OCI-LY1 (cell line): Measurements from ENCODE around the gene UROC1.

Source experiments
- H2AFZ ChIP-seq: fragments of 200-600 bp; sonication (generic), shearing (Covaris generic); 2 replicates; pipeline ENCODE4 v1.6.0; 2014; ENCODE audit warnings: antibody characterized with exemption, mild to moderate bottlenecking, low read length
- H3F3A ChIP-seq: fragments of 200-600 bp; sonication (generic), shearing (Covaris generic); 2 replicates; pipeline ENCODE4 v1.6.0; 2014; ENCODE audit warnings: mild to moderate bottlenecking, antibody characterized with exemption, low read length, moderate library complexity; ENCODE audit not compliant: insufficient read depth
- H3K27ac ChIP-seq: fragments of 200-600 bp; sonication (generic); 2 replicates; pipeline ENCODE4 v1.5.1; 2014; ENCODE audit warnings: low read length, mixed run types, mild to moderate bottlenecking, low read depth; ENCODE audit not compliant: poor library complexity, severe bottlenecking
- H3K27me3 ChIP-seq: fragments of 200-600 bp; sonication (generic); 2 replicates; pipeline ENCODE4 v1.6.0; 2014; ENCODE audit warnings: antibody characterized with exemption, mild to moderate bottlenecking, low read length, moderate library complexity; ENCODE audit not compliant: insufficient read depth
- H3K36me3 ChIP-seq: fragments of 200-600 bp; sonication (generic); 2 replicates; pipeline ENCODE4 v1.6.1; 2014; ENCODE audit warnings: mild to moderate bottlenecking, antibody characterized with exemption, low read length, moderate library complexity, mixed read lengths; ENCODE audit not compliant: insufficient read depth
- H3K4me1 ChIP-seq: fragments of 200-600 bp; sonication (generic); 2 replicates; pipeline ENCODE4 v1.5.1; 2014; ENCODE audit warnings: mild to moderate bottlenecking, low read length, moderate library complexity; ENCODE audit not compliant: insufficient read depth, severe bottlenecking
- H3K4me2 ChIP-seq: fragments of 200-600 bp; sonication (generic), shearing (Covaris generic); 2 replicates; pipeline ENCODE4 v1.6.1; 2014; ENCODE audit warnings: low read length
- H3K4me3 ChIP-seq: fragments of 200-600 bp; sonication (generic); 2 replicates; pipeline ENCODE4 v1.5.1; 2014; ENCODE audit warnings: low read length, low read depth, mild to moderate bottlenecking, mixed read lengths; ENCODE audit not compliant: poor library complexity, severe bottlenecking
- H3K79me2 ChIP-seq: fragments of 200-600 bp; shearing (Covaris generic); 2 replicates; pipeline ENCODE4 v1.6.1; 2016; ENCODE audit warnings: mixed run types, low read length, mixed read lengths; ENCODE audit not compliant: insufficient read depth
- H3K9ac ChIP-seq: fragments of 200-600 bp; sonication (generic), shearing (Covaris generic); 2 replicates; pipeline ENCODE4 v1.6.1; 2014; ENCODE audit warnings: mild to moderate bottlenecking, low read length, mixed read lengths
- H3K9me2 ChIP-seq: fragments of 200-600 bp; sonication (generic), shearing (Covaris generic); 2 replicates; pipeline ENCODE4 v1.6.1; 2014; ENCODE audit warnings: low read depth, mild to moderate bottlenecking, low read length, mixed read lengths
- H3K9me3 ChIP-seq: fragments of 200-600 bp; shearing (Covaris generic); 2 replicates; pipeline ENCODE4 v1.6.1; 2014; ENCODE audit warnings: low read length, mixed read lengths
- H4K20me1 ChIP-seq: fragments of 200-600 bp; sonication (generic), shearing (Covaris generic); 2 replicates; pipeline ENCODE4 v1.6.0; 2016; ENCODE audit warnings: mild to moderate bottlenecking, low read length; ENCODE audit not compliant: insufficient read depth
- CTCF ChIP-seq: fragments of 200-600 bp; sonication (generic), shearing (Covaris generic); IDR thresholded peaks from 2 replicates; pipeline ENCODE4 v1.5.1; 2017; ENCODE audit warnings: mild to moderate bottlenecking, antibody characterized with exemption, low read length, moderate library complexity, mixed read lengths
- EZH2 ChIP-seq: fragments of 200-600 bp; sonication (generic), shearing (Covaris generic); IDR thresholded peaks from 2 replicates; pipeline ENCODE4 v1.8.0; 2017; ENCODE audit warnings: borderline replicate concordance, mixed run types, mild to moderate bottlenecking, antibody characterized with exemption, low read length, moderate library complexity, mixed read lengths

The UROC1 gene

GRCh38 chr3:126540342-126540849 is 22.8 kb upstream of the UROC1 start:
- H3K79me2 ChIP-seq, result no peaks in the 10 kb centered on the region
- TF ChIP-seq EZH2, result no peak
- no peak for TF ChIP-seq CTCF
- no peak overlapping the region for H3K9ac ChIP-seq
- H3K4me2 ChIP-seq, result no peak overlapping the region
- no peaks in the 10 kb centered on the region for H3K27me3 ChIP-seq
- H3K9me2 ChIP-seq, result no peaks in the 10 kb centered on the region
- H3F3A ChIP-seq, result no peaks in the 10 kb centered on the region
- H2AFZ ChIP-seq, result no peak overlapping the region
- H3K27ac ChIP-seq, result no peak overlapping the region
- no peak overlapping the region for H3K4me3 ChIP-seq
- no peaks in the 10 kb centered on the region for H3K9me3 ChIP-seq
- no peaks in the 10 kb centered on the region for H4K20me1 ChIP-seq
- no peaks in the 10 kb centered on the region for H3K36me3 ChIP-seq
- H3K4me1 ChIP-seq, result no peaks in the 10 kb centered on the region

GRCh38 chr3:126539558-126540250 is 22.1 kb upstream of the UROC1 start:
- no peaks in the 10 kb centered on the region for H3K9me3 ChIP-seq
- no peaks in the 10 kb centered on the region for H3F3A ChIP-seq
- no peaks in the 10 kb centered on the region for H3K36me3 ChIP-seq
- no peak overlapping the region for H3K27ac ChIP-seq
- TF ChIP-seq EZH2 (no peak), CTCF (no peak)
- H3K4me3 ChIP-seq, result no peak overlapping the region
- no peaks in the 10 kb centered on the region for H3K79me2 ChIP-seq
- no peaks in the 10 kb centered on the region for H3K4me1 ChIP-seq
- no peaks in the 10 kb centered on the region for H3K27me3 ChIP-seq
- no peak overlapping the region for H3K4me2 ChIP-seq
- H4K20me1 ChIP-seq, result no peaks in the 10 kb centered on the region
- no peaks in the 10 kb centered on the region for H3K9me2 ChIP-seq
- no peak overlapping the region for H2AFZ ChIP-seq
- no peak overlapping the region for H3K9ac ChIP-seq

GRCh38 chr3:126538966-126539365 is 21.4 kb upstream of the UROC1 start:
- Histone ChIP-seq H3K4me1 (no peaks in the 10 kb centered on the region), H4K20me1 (no peaks in the 10 kb centered on the region), H2AFZ (no peak overlapping the region), H3K27me3 (no peaks in the 10 kb centered on the region), H3K79me2 (no peaks in the 10 kb centered on the region), H3K4me2 (no peak overlapping the region), H3K9ac (no peak overlapping the region), H3F3A (no peaks in the 10 kb centered on the region), H3K27ac (no peak overlapping the region), H3K4me3 (no peak overlapping the region), H3K36me3 (no peaks in the 10 kb centered on the region), H3K9me3 (no peaks in the 10 kb centered on the region), H3K9me2 (no peaks in the 10 kb centered on the region)
- no peak for TF ChIP-seq EZH2
- TF ChIP-seq CTCF, result no peak
